RCC 7860 (cell line): ENCODE data around the gene LLGL2.
"Not testable (repeated sequence)": the region's sequence is repeated elsewhere in the genome, so short reads cannot be mapped to it uniquely, and the experiment has no call there.

ENCODE experiments used
- DNase-seq: peaks from one replicate; pipeline ENCODE4 v3.0.0-alpha.2; 2015; ENCODE audit warnings: low spot score
- FAIRE-seq: peaks from 2 replicates; lab custom pipeline; 2012; peaks lifted over from hg19 to GRCh38; lab: Jason Lieb, UNC

LLGL2 gene

GRCh38 chr17:75568412-75569255 lies 43.1 kb downstream of the LLGL2 start:
- DNase-seq (no peak), FAIRE-seq (no peak)

- no peak for FAIRE-seq
- no peak for DNase-seq
These were observed 44.7 kb downstream of the LLGL2 start for GRCh38 chr17:75570034-75570676.

- DNase-seq (no peak), FAIRE-seq (no peak)
These were observed 45.3 kb downstream of the LLGL2 start for GRCh38 chr17:75570772-75571171.

GRCh38 chr17:75571197-75571884 lies 45.8 kb downstream of the LLGL2 start:
- DNase-seq (no peak), FAIRE-seq (no peak)

GRCh38 chr17:75571885-75572215 lies 46.4 kb downstream of the LLGL2 start:
- FAIRE-seq: no peak
- DNase-seq: no peak

- no peak for FAIRE-seq
- no peak for DNase-seq
These were observed 47.4 kb downstream of the LLGL2 start for GRCh38 chr17:75572713-75573539.

- FAIRE-seq: no peak
- DNase-seq: no peak
These were observed 48.1 kb downstream of the LLGL2 start for GRCh38 chr17:75573540-75573957.

- no peak for FAIRE-seq
These were observed 48.5 kb downstream of the LLGL2 start for GRCh38 chr17:75573994-75574393.

GRCh38 chr17:75574404-75575036 lies 49.0 kb downstream of the LLGL2 start:
- DNase-seq (no peak), FAIRE-seq (no peak)

More at GRCh38 chr17:75573994-75574393, 48.5 kb downstream of the LLGL2 start:
- no peak for DNase-seq

GRCh38 chr17:75575197-75575596 lies 49.7 kb downstream of the LLGL2 start:
- DNase-seq (no peak), FAIRE-seq (no peak)

GRCh38 chr17:75575728-75576127 lies 50.2 kb downstream of the LLGL2 start:
- DNase-seq (no peak), FAIRE-seq (no peak)

- no peak for FAIRE-seq
These were observed 51.2 kb downstream of the LLGL2 start for GRCh38 chr17:75576661-75577060.

GRCh38 chr17:75581121-75581725 lies 55.7 kb downstream of the LLGL2 start:
- not testable (repeated sequence) for FAIRE-seq, DNase-seq

More at GRCh38 chr17:75576661-75577060, 51.2 kb downstream of the LLGL2 start:
- no peak for DNase-seq

- FAIRE-seq, DNase-seq: not testable (repeated sequence)
These were observed 57.7 kb downstream of the LLGL2 start for GRCh38 chr17:75583197-75583596.

- DNase-seq (no peak), FAIRE-seq (no peak)
These were observed 59.3 kb downstream of the LLGL2 start for GRCh38 chr17:75584849-75585175.

- DNase-seq: no peak
- no peak for FAIRE-seq
These were observed 62.4 kb downstream of the LLGL2 start, which contains the start of gene MYO15B for GRCh38 chr17:75587675-75588595. Gene MYO15B (plus strand): TSS chr17:75587800. CDS start chr17:75588058, 258 bp downstream.

- FAIRE-seq: no peak
- no peak for DNase-seq
These were observed 63.1 kb downstream of the LLGL2 start for GRCh38 chr17:75588596-75589011.

GRCh38 chr17:75589012-75589918 lies 63.8 kb downstream of the LLGL2 start:
- peak; percentile 59 for DNase-seq
- no peak for FAIRE-seq
